NCI-H128 (cell line): ENCODE results near the gene CCDC154.

ENCODE experiments used
- DNase-seq: peaks from one replicate; lab custom pipeline; 2025; ENCODE audit not compliant: unreplicated experiment; lab: John Stamatoyannopoulos, UW

Gene CCDC154

GRCh38 chr16:1425616-1426370 lies 18.6 kb downstream of the CCDC154 start:
- DNase-seq = no peak

- no peak for DNase-seq
Observed at GRCh38 chr16:1424028-1424427, 20.3 kb downstream of the CCDC154 start.

GRCh38 chr16:1422076-1422475 lies 22.3 kb downstream of the CCDC154 start:
- DNase-seq = no peak

- DNase-seq = no peak
Observed at GRCh38 chr16:1420111-1420539, 24.2 kb downstream of the CCDC154 start.

GRCh38 chr16:1416521-1416941 lies 27.8 kb downstream of the CCDC154 start:
- DNase-seq = no peak

GRCh38 chr16:1414532-1415260 lies 29.7 kb downstream of the CCDC154 start, which contains the start of gene UNKL:
Gene UNKL (minus strand): TSS chr16:1414704. CDS start chr16:1414691, 13 bp downstream.
- peak; percentile 19 for DNase-seq

GRCh38 chr16:1413684-1414531 lies 30.4 kb downstream of the CCDC154 start:
- no peak for DNase-seq

GRCh38 chr16:1412847-1413246 lies 31.5 kb downstream of the CCDC154 start:
- DNase-seq = no peak

- peak; percentile 58 for DNase-seq
Observed at GRCh38 chr16:1408171-1408837, 36.1 kb downstream of the CCDC154 start.

- DNase-seq = no peak
Observed at GRCh38 chr16:1407753-1408152, 36.6 kb downstream of the CCDC154 start.

- no peak for DNase-seq
Observed at GRCh38 chr16:1403733-1404132, 40.6 kb downstream of the CCDC154 start.

GRCh38 chr16:1403036-1403435 lies 41.3 kb downstream of the CCDC154 start:
- no peak for DNase-seq

- no peak for DNase-seq
Observed at GRCh38 chr16:1401758-1402154, 42.6 kb downstream of the CCDC154 start.

GRCh38 chr16:1401061-1401757 lies 43.1 kb downstream of the CCDC154 start:
- DNase-seq = no peak

GRCh38 chr16:1398826-1399581 lies 45.4 kb downstream of the CCDC154 start:
- DNase-seq = no peak

- DNase-seq = no peak
Observed at GRCh38 chr16:1398351-1398750, 46.0 kb downstream of the CCDC154 start.

- DNase-seq = no peak
Observed at GRCh38 chr16:1397779-1398178, 46.6 kb downstream of the CCDC154 start.

- DNase-seq = no peak
Observed at GRCh38 chr16:1395444-1396031, 48.8 kb downstream of the CCDC154 start.

GRCh38 chr16:1394367-1394951 lies 49.9 kb downstream of the CCDC154 start:
- no peak for DNase-seq
